ENCODE measurements around the gene LINGO1.

DNA sequence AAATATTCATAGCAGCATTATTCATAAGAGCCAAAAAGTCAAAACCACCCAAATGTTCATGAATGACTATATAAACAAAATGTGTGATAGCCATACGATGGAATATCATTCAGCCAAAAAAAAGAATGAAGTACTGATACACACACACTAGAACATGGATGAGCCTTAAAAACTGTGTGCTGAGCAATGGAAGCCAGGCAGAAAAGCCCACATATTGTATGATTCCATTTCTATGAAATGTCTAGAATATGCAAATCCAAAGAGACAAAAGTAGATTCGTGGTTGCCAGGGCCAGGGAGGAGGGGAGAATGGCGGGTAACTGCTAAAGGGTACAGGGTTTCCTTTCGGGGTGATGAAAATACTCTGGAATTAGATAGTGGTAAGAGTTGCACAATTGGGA, 37.2 kb upstream of the LINGO1 start:
- TF ChIP-seq, protein P1, sequence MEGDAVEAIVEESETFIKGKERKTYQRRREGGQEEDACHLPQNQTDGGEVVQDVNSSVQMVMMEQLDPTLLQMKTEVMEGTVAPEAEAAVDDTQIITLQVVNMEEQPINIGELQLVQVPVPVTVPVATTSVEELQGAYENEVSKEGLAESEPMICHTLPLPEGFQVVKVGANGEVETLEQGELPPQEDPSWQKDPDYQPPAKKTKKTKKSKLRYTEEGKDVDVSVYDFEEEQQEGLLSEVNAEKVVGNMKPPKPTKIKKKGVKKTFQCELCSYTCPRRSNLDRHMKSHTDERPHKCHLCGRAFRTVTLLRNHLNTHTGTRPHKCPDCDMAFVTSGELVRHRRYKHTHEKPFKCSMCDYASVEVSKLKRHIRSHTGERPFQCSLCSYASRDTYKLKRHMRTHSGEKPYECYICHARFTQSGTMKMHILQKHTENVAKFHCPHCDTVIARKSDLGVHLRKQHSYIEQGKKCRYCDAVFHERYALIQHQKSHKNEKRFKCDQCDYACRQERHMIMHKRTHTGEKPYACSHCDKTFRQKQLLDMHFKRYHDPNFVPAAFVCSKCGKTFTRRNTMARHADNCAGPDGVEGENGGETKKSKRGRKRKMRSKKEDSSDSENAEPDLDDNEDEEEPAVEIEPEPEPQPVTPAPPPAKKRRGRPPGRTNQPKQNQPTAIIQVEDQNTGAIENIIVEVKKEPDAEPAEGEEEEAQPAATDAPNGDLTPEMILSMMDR (IDR thresholded peaks at IDR 0.05) = no peak
- no peak for TF ChIP-seq POLR2A (IDR thresholded peaks at IDR 0.05)
